ENCODE results near the gene IGFL2.
"Not testable (repeated sequence)": the region's sequence is repeated elsewhere in the genome, so short reads cannot be mapped to it uniquely, and the experiment has no call there.

IGFL2 gene

DNA sequence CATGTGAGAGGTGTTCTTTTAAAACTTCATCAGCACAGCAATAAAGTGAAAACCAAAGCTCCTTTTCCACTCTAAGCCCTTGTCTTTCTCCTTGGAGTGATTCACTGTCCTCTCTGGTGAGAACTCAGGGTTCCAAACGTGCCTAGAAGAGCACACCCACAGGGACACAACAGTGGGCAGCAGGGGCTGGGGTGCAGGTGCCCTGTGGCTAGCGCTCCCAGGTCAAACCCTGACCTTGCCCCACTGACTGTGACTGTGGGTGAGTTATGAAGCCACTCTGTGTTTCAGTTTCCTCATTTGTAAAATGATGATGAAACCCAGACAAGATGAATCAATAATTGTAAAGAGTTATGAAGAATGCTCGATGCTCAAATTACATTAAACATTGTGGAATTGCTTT, 43.9 kb downstream of the IGFL2 start:
- DNase-seq, result no peak

DNA sequence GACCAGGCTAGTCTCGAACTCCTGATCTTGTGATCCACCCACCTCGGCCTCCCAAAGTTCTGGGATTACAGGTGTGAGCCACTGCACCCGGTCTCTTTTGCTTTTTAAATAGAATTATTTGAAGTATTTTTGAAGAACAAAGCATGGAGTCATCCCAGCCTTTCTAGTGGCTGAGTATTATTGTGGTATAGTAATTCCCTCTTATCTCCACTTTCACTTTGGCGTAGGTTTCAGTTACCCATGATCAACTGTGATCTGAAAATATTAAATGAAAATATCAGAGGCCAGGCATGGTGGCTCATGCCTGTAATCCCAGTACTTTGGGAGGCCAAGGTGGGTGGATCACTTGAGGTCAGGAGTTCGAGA, 44.6 kb downstream of the IGFL2 start:
- not testable (repeated sequence) for DNase-seq

DNA sequence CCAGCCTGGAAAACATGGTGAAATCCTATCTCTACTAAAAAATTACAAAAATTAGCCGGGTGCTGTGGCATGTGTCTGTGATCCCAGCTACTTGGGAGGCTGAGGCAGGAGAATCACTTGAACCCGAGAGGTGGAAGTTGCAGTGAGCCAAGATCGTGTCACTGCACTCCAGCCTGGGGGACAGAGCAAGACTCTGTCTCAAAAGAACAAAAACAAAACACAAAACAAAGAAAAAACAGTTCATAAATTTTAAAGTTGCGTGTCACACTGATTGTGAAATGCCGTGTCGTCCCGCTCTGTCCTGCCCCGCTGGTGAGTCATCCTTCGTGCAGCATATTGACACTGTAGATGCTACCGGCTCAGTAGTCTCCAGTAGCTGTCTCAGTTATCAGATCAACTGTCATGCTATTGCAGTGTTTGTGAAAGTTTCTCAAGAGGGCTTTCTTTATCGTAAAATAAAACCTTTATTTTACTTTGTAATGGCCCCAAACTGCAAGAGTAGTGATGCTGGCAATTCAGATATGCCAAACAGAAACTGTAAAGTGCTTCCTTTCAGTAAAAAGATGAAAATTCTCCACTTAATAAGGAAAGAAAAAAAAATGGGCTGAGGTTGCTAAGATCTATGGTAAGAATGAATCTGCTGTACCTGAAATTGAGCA, 45.1 kb downstream of the IGFL2 start:
- DNase-seq, result no peak

DNA sequence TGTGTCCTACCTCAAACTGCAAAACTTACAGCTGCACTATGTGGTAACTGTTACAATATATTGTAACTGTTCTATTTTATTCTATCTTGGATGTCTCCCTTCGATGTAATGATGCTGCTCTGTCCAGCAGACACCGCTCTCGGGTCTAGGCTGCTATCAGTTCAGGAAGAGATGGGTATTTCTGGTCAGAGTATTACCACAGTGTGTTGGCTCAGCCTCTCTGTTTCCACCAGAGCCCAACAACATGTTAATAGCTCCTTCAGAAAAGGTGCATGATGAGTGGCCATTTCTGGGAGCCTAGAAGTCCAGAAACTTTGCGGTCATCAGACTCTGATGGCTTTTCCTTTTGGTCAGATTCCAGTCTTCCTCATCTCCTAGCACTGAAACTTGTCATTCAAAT, 45.6 kb downstream of the IGFL2 start:
- DNase-seq, result no peak

DNA sequence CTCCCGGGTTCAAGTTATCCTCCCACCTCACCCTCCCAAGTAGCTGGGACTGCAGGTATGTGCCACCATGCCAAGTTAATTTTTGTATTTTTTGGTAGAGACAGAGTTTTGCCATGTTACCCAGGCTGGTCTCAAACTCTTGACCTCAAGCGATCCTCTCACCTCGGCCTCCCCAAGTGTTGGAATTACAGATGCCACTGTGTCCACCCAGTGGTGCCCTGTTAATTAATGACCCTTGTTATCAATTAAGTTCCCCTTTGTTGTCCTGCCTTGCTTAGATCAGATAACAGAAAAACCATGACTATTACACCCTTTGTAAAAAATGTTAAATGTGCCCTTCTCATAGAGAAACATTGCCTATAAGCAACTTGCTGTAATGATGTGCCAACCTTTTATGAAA, 47.1 kb downstream of the IGFL2 start:
- no peak for DNase-seq

DNA sequence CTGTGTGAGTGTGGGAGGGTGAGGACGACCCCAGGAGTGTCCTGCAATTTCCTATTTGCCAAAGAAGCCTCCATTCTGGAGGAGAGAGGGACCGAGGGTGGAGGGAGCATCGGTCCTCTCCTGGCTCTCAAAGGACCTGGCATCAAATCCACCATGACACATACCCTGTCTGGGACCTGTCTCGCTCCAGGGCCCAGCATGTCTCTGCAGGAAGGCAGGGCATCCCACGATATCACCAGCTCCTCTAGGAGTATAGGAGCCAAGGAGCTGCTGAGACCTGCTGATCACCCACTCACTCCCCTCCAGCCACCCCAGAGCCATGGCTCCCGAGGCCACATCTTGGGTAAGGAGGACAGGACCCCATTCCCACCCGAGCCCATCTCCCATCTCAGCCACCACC, 47.9 kb downstream of the IGFL2 start:
- DNase-seq, result not testable (repeated sequence)

DNA sequence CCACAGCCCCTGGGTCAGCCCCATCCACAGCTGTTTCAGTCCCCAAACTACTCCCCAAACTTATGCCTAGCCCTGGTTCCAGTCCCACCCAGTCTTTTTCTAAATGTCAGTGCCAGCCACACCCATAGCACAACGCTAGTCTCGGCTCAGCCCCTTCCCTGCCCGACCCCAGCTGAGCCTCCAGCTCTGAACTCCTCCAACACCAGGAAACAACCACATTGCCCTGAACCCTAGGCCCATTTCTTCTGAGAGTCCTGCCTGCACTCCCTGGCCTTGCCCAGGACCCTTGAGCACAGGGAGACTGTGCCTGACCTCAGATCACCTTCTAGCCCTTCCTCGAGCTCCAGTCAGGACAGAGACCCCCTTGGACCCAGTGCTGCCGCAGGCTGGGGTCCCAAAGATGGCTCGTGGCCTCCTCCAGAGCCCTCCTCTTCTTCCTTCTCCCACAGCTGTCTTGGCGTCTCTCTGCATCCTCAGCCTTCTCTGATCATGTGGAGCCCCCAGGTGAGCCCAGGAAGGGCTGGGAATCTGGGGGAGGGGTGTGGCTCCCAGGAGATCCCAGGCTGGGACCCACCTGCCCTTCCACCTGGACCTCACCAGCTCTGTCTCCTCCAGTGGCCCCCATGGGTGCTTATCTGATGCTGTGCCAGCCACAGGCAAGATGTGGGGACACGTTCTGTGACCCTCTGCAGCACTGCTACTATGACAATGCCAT, 48.5 kb downstream of the IGFL2 start:
- DNase-seq, result no peak

DNA sequence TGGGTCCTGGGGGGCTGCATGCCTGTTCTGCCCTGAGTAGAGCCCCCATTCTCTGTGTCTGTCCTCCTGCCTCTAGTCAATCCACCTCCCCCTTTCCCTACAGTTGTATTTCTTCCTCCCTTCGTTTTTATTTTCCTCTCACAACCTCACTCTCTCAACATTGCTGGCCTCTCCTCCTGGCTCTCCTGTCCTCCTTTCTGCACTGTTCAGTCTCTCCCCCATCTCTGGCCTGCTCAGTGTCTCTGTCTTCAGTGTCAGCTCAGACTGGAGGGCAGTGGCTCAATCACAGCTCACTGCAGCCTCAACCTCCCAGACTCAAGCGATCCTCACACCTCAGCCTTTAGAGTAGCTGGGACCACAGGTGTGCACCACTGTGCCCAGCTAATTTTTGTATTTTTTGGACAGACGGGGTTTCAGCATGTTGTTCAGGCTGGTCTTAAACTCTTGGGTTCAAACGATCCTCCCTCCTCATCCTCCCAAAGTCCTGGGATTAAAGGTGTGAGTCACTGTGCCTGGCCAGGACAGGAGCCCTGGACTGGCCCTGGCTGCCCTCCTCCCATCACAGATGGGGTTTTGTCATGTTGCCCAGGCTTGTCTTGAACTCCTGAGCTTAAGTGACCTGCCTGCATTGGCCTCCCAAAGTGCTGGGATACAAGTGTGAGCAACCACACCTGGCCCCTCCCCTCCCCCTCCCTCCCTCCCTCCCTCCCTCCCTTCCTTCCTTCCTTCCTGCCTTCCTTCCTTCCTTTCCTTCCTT, 49.5 kb downstream of the IGFL2 start:
- no peak for DNase-seq

DNA sequence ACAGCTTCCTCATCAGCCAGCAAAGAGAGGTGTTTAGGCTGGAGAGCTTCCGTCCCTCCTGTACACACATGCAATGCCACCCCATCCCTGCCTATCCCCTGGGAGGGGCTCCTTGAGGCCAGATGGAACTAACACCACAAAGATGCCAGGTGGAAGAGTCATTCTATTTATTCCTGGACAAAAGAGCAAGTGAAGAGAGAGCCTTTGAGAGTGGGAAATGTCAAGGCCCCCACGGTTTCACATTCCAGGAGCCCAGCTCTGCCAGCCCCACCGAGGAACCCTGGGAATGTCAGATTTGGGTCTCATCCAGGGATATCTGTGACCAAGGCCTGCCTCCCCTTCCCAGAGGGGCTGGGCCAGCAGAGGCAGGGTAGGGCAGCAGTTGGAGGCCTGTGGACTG, 50.7 kb downstream of the IGFL2 start:
- no peak for DNase-seq

DNA sequence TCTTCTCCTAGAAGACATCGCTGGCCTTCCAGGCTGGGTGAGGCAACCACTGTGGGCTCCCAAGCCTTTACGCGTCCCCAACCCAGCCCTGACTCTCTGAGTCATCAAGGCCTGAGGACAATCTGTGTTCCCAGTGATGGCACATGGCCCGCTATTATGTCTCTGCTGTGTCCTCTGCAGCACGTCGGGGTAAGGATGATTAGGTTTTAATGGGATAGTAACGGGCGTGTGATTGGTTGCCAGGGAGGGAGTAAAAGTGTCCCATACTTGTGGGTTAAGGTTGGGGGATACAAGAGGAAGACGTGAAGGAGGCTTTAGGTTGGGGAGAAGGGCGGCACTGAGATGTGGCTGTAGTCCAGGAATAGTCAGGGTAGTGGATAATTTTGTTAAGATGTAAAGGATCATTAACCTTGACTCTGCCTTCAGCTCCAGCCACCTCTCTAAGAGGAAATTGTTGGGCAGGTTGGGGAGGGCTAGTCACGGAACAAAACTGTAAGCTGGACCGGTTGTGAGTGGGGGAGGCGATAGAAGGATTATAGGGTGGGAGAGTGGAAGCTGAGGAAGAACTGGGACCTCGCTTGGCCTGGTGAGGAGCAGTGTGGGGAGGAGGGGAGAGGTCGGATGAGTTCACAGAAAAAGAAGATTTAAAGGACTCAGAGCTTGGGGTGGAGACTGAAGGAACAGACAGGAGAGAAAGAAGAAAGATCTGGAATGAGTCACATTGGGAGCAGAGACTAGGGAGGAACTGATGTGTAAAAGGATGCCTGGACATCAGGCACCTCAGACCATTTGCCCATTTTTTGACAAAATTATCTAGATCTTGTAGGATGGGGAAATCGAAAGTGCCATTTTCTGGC, 53.6 kb downstream of the IGFL2 start:
- DNase-seq, result no peak

DNA sequence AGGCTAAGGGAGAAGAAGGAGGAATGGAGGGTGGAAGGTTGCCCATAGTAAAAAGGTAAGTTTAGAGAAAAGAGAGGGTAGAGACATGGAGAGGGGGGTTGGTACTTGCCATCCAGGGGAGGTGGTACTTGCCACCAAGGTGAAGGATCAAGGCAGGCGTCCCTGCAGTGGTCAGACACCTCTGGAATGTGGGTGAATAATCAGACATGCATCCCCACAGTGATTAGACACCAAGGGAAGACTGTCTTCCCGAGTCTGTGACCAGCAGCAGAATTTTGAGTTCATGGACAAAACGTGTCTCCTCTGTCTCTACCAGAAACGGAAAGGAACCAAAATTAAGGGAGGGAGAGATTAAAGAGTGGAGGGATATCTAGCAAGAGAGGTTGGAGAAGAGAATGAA, 54.4 kb downstream of the IGFL2 start:
- DNase-seq, result no peak

DNA sequence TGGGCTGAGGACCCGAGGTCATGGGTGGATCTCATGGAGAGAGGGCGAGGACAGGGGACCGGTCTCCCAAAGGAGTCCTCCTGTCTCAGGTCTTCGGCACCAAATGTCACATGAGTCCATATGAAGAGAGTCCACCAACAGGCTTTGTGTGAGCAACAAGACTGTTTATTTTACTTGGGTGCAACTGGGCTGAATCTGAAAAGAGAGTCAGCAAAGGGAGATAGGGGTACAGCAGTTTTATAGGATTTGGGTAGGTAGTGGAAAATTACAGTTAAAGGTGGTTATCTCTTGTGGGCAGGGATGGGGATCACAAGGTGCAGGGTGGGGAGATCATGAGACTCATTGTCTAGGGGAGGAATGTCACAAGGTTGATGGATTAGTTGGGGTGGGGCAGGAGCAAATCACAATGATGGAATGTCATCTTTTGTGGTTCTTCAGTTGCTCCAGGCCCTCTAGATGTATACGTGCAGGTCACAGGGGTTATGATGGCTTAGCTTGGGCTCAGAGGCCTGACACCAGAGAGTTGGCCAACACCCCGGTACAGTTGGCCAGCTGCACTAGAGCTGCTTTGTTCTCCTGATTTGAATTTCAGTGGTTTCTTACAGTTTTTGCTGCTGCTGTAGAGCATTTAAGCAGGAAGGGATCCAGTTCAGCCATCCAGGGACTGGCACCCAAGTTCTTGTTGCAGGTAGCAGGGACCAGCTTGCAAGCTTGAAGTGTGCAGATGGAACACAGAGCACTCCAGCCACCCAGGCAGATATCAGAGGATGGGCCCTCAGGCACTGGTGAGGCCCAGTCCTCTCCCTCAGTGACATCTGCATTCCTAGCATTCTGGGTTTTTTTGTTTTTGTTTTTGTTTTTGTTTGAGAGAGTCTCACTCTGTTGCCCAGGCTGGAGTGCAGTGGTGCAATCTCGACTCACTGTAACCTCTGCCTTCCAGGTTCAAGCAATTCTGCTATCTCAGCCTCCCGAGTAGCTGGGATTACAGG, 55.1 kb downstream of the IGFL2 start:
- no peak for DNase-seq

DNA sequence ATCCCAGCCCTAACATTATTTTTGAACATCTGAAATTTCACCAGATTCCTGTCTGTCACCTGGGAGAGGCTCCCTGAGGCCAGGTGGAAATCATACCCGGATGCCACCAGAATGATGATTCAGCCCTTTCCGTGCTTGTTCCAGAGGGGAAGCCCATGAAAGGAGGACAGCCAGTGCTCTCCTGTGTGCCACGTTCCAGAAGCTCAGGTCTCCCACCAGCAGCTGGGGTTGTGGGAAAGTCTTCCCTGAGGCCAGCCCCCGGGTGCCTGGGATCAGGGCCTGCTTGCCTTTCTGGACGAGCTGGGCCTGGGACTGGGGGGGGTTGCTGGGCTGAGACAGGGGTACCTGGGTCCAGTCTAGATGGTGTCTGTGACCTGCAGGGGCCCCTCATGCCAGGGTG, 56.0 kb downstream of the IGFL2 start:
- DNase-seq, result no peak

DNA sequence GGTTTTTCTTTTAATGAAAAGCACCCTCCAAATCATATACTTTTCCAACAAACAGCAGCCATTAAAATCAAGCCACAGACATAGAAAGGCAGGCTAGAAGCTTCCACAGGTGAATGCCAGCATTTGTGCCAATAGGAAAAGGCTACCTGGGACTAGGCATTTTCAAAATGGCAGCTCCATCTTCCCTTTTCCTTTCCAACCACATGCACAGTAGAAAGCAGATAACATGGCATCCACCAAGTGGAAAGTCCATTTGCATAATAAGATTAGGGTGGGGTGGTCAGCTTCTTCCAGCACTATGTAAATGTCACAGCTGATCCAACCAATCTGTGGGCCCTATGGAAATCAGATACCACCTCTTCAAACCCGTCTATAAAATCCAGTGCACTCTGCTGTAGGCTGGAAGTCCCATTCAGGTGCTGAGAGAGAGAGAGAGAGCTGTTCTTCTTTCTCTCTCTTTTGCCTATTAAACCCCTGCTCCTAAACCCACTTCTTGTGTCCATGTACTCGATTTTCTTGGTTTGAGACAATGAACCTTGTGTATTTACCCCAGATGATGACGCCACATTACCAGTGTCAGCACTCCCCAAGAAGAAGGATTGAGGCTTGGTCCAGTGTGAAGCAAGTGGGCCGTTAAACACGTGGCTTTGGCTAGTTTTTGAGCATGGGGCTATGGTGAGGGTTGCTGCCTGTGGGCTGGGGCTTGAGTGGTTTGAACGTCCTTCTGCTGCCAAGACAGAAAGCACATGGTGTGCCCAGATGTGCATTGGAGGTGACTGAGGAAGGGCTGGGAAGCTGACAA, 57.3 kb downstream of the IGFL2 start:
- DNase-seq, result no peak

DNA sequence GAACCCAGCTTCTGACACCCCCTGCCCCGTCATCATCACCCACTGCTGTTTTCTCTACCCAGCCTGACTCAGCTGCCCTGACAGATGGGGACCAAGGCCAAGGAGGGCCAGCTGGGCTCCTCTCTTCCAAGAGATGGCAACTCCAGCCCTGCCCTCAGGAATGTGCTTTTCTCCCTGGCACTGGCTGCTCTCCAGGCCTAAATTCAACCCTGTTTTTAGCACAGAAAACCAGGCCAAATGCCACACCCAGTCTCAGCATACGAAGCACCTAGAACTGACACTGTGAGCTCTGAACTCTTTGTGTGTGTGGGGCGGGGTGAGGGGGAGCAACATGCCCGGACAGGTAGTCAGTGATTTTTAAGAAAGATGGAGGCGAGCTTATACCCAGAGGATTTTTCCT, 58.1 kb downstream of the IGFL2 start:
- no peak for DNase-seq

DNA sequence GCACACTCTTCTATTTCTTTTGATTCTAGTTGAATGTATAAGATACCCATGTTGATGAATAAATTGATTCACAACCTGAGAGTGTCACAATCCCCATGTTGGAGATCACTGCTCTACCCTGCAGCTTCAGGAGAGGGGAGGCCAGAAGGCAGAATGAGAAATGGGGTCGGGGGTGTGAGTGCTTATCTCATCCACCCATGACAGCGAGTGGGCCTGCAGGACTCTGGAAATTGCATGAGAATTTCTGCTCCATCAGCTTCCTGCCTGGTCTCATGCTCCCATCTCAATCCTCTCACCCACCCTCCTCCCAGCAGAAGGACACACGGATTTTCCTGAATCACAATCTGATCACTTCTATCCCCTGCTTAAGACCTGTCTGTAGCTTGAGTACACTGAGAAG, 58.6 kb downstream of the IGFL2 start:
- no peak for DNase-seq

DNA sequence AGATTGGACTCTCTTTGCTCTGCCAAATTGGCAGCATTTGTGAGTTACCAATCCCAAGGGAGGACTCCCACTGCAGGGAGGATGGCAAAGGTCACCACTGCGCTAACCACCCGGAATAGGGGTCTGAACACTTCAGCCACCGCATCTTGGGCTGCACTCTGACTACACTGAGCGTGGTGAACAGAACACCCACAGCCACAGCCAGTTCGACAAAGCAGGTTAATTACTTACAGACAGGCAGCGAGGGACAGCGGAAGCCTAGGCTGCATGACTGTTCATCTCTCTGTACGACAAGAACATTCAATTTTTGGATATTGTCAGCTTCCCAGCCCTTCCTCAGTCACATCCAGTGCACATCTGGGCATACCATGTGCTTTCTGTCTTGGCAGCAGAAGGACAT, 59.8 kb downstream of the IGFL2 start:
- not testable (repeated sequence) for DNase-seq

DNA sequence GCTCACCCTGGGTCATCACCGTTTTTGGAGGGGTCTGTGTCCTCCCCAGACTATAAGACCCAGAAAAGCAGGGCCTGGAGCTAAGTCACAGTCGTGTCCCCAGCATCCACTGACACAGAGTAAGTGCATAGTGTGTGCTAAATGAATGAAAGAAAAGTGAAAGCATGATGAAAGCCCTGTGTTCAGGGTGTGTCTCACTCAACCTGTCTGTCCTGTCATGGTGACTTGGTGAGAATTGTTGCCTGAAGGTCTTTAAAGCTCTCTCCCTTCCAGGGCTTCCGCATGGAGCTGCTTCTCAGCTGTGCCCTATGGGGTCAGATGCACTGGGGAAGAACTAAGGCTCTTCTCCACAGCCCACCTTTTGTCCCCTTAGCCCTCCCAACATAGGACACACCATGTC, 61.0 kb downstream of the IGFL2 start:
- DNase-seq, result no peak

DNA sequence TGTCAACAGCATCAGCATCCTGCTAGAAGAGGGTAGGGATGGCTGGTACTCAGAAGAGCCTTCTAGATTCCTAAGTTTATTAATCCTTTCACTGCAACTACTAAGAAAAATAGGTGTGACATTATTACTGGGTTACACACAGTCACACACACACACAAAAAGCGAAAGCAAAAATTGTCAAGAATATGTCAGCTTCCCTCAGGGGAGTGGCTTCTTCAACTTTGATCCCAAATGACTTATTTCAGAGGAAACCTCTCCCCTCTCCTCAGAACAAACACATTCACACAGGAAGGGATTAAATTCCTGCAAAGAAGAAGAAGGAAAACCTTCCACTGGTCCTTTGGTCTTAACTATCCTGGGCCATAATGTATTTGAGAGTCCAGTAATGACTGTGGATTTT, 61.4 kb downstream of the IGFL2 start:
- DNase-seq, result no peak

DNA sequence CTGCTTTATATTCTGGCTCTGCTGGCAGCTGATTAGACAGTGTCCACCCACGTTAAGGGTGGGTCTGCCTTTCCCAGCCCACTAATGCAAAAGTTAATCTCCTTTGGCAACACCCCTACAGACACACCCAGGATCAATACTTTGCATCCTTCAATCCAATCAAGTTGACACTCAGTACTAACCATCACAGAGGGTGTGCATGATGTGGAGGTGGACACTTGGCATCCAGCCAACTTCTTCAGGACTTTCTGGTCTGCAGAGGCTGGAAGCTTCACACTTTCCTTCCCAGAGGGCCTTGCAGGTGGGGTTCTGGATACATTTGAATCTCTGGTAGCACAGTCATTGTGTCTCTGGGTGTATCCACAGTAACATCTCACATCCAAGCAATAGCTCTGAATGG, 62.6 kb downstream of the IGFL2 start:
- no peak for DNase-seq
